ENCODE measurements around the gene S100A6.

Gene S100A6

GRCh38 chr1:153553830-153554541, 18.2 kb upstream of the S100A6 start:
- no peaks in the 10 kb centered on the region for H3K36me3 Mint-ChIP-seq (ENCODE audit: low read depth)
- no peak overlapping the region for H3K4me3 Mint-ChIP-seq
- H3K27me3 Mint-ChIP-seq (ENCODE audit: low read depth) = no peaks in the 10 kb centered on the region
- no peaks in the 10 kb centered on the region for H3K9me3 Mint-ChIP-seq
- H3K4me1 Mint-ChIP-seq (ENCODE audit: low read depth) = peaks cover 12% of the 10 kb centered on the region
- H3K27ac Mint-ChIP-seq = no peak overlapping the region

DNA sequence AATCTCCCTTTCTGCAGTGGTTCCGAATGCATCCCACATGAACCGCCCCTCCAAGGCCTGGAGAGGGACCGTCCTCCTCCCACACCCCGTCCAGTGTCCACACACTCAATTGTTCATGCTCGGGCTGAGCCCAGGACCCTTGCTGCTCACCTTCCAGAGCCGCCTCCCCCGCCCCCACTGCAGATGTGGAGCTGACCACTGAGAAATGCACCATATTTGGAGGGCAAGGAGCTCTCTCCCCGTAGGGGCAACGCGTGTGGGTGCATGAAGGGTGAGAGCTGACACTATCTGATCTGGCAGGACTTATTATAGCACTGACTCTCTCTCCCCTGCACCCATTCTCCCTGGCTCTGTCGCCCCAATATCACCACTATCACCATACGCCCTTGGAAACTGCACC, 17.3 kb upstream of the S100A6 start:
- Mint-ChIP-seq H3K9me3 (no peaks in the 10 kb centered on the region), H3K4me1 (ENCODE audit: low read depth) (peaks cover 21% of the 10 kb centered on the region), H3K36me3 (ENCODE audit: low read depth) (no peaks in the 10 kb centered on the region), H3K4me3 (no peak overlapping the region), H3K27ac (no peak overlapping the region), H3K27me3 (ENCODE audit: low read depth) (no peaks in the 10 kb centered on the region)

DNA sequence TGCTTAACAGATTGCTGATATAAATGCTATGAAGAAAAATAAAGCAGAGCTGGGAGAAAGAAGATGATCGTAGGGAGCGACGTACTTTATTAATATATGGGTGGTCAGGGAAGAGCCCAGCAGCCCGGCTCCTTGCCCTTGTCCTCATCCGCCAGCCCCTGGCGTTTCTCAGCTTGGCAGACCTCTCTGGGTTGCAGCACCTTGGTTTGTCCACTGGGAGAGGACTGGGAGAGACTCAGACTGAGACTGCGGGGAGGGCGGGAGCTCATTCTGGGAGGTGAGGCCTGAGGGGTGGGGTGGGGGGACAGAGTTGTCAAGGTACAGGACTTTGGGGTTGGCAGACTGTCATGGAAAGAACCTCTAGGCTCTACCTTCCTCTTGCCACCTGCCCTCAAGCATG, 16.5 kb upstream of the S100A6 start:
- Mint-ChIP-seq H3K4me3 (no peak overlapping the region), H3K4me1 (ENCODE audit: low read depth) (peaks cover 23% of the 10 kb centered on the region), H3K27ac (no peak overlapping the region), H3K27me3 (ENCODE audit: low read depth) (no peaks in the 10 kb centered on the region), H3K9me3 (no peaks in the 10 kb centered on the region), H3K36me3 (ENCODE audit: low read depth) (no peaks in the 10 kb centered on the region)

- H3K36me3 Mint-ChIP-seq (ENCODE audit: low read depth) = no peaks in the 10 kb centered on the region
- H3K9me3 Mint-ChIP-seq = no peaks in the 10 kb centered on the region
- H3K27ac Mint-ChIP-seq = no peak overlapping the region
- no peaks in the 10 kb centered on the region for H3K27me3 Mint-ChIP-seq (ENCODE audit: low read depth)
- H3K4me1 Mint-ChIP-seq (ENCODE audit: low read depth) = peaks cover 29% of the 10 kb centered on the region
- H3K4me3 Mint-ChIP-seq = no peak overlapping the region
These were observed 15.2 kb upstream of the S100A6 start for GRCh38 chr1:153550827-153551500.

DNA sequence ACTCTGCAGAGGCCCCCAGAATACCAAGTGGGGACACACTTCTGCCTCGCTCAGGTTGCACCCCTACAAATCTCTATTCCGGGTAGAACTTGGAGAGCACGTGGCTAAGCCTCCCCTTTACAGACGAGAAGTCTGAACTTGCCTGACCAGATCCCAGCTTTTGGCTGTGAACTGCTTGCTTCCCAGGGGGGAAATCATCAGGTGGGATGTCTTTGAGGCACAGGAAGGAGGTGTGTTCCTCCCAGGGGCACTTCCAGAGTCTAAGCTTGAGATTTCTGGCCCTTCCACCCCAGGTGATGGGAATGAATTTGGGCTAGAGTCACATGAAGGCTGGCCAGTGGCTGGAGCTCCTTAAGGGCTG, 14.6 kb upstream of the S100A6 start:
- Mint-ChIP-seq H3K4me1 (ENCODE audit: low read depth) (peaks cover 35% of the 10 kb centered on the region), H3K4me3 (no peak overlapping the region), H3K9me3 (no peaks in the 10 kb centered on the region), H3K27ac (no peak overlapping the region), H3K36me3 (ENCODE audit: low read depth) (peaks cover 2% of the 10 kb centered on the region), H3K27me3 (ENCODE audit: low read depth) (no peaks in the 10 kb centered on the region)

- Mint-ChIP-seq H3K9me3 (no peaks in the 10 kb centered on the region), H3K27me3 (ENCODE audit: low read depth) (no peaks in the 10 kb centered on the region), H3K4me1 (ENCODE audit: low read depth) (peaks cover 40% of the 10 kb centered on the region), H3K27ac (no peak overlapping the region), H3K36me3 (ENCODE audit: low read depth) (peaks cover 6% of the 10 kb centered on the region), H3K4me3 (no peak overlapping the region)
These were observed 14.1 kb upstream of the S100A6 start for GRCh38 chr1:153549741-153550397.

GRCh38 chr1:153548722-153549688, 13.2 kb upstream of the S100A6 start, which contains the start of gene S100A3:
S100A3 (minus strand) TSS chr1:153549258; CDS start chr1:153548485, 773 bp downstream.
- Mint-ChIP-seq H3K36me3 (ENCODE audit: low read depth) (peaks cover 14% of the 10 kb centered on the region), H3K9me3 (no peaks in the 10 kb centered on the region), H3K27ac (no peak within 1 kb of the TSS), H3K27me3 (ENCODE audit: low read depth) (no peaks in the 10 kb centered on the region), H3K4me3 (no peak within 1 kb of the TSS), H3K4me1 (ENCODE audit: low read depth) (peaks cover 48% of the 10 kb centered on the region)

GRCh38 chr1:153547560-153548551, 12.1 kb upstream of the S100A6 start:
- Mint-ChIP-seq H3K36me3 (ENCODE audit: low read depth) (peaks cover 25% of the 10 kb centered on the region), H3K27ac (no peak overlapping the region), H3K4me3 (no peak overlapping the region)

DNA sequence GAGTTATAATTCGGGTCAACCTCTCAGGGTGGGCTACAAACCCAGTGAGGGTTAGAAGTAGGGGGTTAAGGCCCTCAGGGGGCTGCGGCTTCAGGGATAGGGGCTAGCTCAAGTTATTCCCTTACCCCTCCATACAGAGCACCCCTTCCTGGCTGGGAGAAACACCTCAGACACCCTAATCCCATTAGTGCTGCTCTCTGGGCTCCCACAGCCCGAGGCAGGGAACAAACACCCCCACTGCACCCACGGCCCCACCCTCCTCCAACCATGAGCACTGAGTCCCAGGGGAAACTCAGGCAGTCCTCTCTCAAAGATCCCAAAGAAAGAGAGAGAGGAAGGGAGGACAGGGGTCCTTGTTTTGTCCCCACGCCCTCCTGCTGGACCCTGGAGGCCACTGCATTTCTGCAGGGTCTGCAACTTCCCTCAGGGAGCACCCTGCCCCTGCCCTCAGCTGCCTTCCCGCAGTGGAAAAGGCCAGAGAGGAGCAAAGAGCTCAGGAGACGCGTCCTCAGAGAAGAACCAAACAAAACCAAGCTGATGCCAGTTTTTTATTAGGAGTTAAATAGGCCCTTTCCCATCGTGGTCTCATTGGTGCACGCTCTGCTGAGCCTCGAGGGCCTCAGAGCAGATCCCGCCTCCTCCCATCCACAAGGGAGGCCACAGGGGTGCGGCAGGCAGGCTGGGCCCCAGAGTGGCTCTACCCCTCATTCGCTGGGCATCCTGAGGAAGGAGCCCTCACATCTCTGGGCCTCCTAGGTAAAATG, 11.2 kb upstream of the S100A6 start:
- Mint-ChIP-seq H3K27me3 (ENCODE audit: low read depth) (no peaks in the 10 kb centered on the region), H3K4me1 (ENCODE audit: low read depth) (peaks cover 65% of the 10 kb centered on the region), H3K9me3 (no peaks in the 10 kb centered on the region), H3K27ac (peak overlapping the region; percentile 96), H3K4me3 (peak overlapping the region; percentile 93), H3K36me3 (ENCODE audit: low read depth) (peaks cover 27% of the 10 kb centered on the region)

More at GRCh38 chr1:153547560-153548551, 12.1 kb upstream of the S100A6 start:
- Mint-ChIP-seq H3K4me1 (ENCODE audit: low read depth) (peaks cover 56% of the 10 kb centered on the region), H3K9me3 (no peaks in the 10 kb centered on the region), H3K27me3 (ENCODE audit: low read depth) (no peaks in the 10 kb centered on the region)

GRCh38 chr1:153546371-153546770, 10.6 kb upstream of the S100A6 start:
- no peaks in the 10 kb centered on the region for H3K27me3 Mint-ChIP-seq (ENCODE audit: low read depth)
- H3K36me3 Mint-ChIP-seq (ENCODE audit: low read depth) = peaks cover 29% of the 10 kb centered on the region
- H3K27ac Mint-ChIP-seq = peak overlapping the region; percentile 96
- H3K4me3 Mint-ChIP-seq = peak overlapping the region; percentile 93
- peaks cover 71% of the 10 kb centered on the region for H3K4me1 Mint-ChIP-seq (ENCODE audit: low read depth)
- no peaks in the 10 kb centered on the region for H3K9me3 Mint-ChIP-seq

DNA sequence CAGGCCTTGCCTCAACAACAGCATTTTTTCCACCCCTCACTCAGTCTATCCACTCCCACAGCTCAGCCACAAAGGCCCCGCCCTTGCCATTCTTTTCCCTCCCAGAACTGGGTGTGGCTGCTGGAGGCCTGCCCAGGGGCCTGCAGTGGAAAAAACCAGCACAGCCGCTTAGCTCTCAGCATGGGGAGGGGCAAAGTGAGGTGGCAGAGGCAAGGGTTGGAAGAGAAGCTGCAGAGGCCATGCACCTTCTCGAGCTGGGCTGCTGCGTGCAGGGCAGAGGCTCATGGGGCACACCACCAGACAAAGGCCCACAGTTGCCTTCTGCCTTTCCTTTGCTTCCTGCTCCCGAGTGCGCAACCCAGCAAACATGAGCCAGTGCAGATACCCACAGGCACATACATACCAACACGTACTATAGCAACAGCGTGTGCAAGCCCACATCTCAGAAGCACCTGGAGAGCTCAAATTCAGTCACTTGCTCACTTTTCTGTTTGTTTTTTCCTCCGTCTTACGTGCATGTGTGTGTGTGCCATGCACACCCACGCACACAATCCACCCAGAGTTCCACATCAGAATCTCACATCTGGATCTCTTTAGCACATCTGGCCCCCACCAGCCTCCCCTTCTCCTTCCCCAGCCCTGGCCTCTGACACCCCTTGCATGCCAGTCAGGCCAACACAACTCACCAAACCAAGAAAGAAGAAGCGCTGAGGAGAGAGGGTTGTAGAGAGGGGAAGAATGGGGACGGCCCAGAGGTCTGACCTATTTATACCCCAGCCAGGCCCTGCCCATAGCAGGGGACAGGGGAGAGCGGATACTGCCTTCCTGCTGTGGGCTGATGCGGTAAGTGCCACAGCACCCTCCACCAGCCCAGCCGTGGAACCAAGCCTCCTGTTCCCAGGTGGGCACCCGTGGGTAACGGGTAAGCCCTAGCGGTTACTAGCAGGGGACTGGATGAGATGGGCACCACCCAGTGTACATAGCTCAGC, 9.6 kb upstream of the S100A6 start, which contains the start of gene S100A4:
Gene S100A4, minus strand, starts transcription at position 740 of the 989 bp plus-strand sequence. CDS start 1,012 bp downstream, outside the sequence.
- Mint-ChIP-seq H3K36me3 (ENCODE audit: low read depth) (peaks cover 30% of the 10 kb centered on the region), H3K9me3 (no peaks in the 10 kb centered on the region), H3K4me1 (ENCODE audit: low read depth) (peaks cover 78% of the 10 kb centered on the region), H3K4me3 (peak within 1 kb of the TSS; percentile 93), H3K27me3 (ENCODE audit: low read depth) (no peaks in the 10 kb centered on the region), H3K27ac (peak within 1 kb of the TSS; percentile 96)

Data from T-helper 1 cell treated with Interleukin-12 subunit alpha and Interleukin-12 subunit beta and Interleukin-4 antibody, amounts not matched to agents 30 μg/mL and 1 μg/mL, for 36 hours (primary cell).